Mesothelial cell of epicardium (in vitro differentiated cells): Measurements from ENCODE around the gene CD82. TPM values are rescaled to one million over a fixed set of nuclear protein-coding genes. Genes with fewer than 3 reads are reported as not detected.

Experiments
- DNase-seq, 2 experiments: peaks; one replicate each; pipeline ENCODE4 v3.0.0; 2021; ENCODE audit warnings: low spot score in 2 of 2; ENCODE audit not compliant: unreplicated experiment in 2 of 2
- H3K27ac Mint-ChIP-seq: 2 replicates; pipeline ENCODE4 v1.8.0; 2021; ENCODE audit warnings: mixed read lengths
- H3K27me3 Mint-ChIP-seq: 2 replicates; pipeline ENCODE4 v1.8.0; 2021; ENCODE audit warnings: low read depth, mixed read lengths
- H3K36me3 Mint-ChIP-seq: 2 replicates; pipeline ENCODE4 v1.8.0; 2021; ENCODE audit warnings: mixed read lengths
- H3K4me1 Mint-ChIP-seq: 2 replicates; pipeline ENCODE4 v1.8.0; 2021; ENCODE audit warnings: mixed read lengths
- H3K4me3 Mint-ChIP-seq: 2 replicates; pipeline ENCODE4 v1.8.0; 2021; ENCODE audit warnings: mild to moderate bottlenecking, moderate library complexity, mixed read lengths
- H3K9me3 Mint-ChIP-seq: 2 replicates; pipeline ENCODE4 v1.8.0; 2021; ENCODE audit warnings: mixed read lengths
- total RNA-seq: library from RNA; stranded (reverse); gene quantifications from 3 replicates; pipeline ENCODE4 v1.2.1, GENCODE V29; 2021
- TF ChIP-seq, protein P1 (sequence below): fragments of 200-600 bp; sonication (generic); IDR thresholded peaks from one replicate; pipeline ENCODE4 v1.5.0; 2021; ENCODE audit warnings: antibody characterized with exemption; ENCODE audit not compliant: unreplicated experiment

Gene CD82
- total RNA-seq, 1 donor from 2014 or later, result 11.2 TPM

DNA sequence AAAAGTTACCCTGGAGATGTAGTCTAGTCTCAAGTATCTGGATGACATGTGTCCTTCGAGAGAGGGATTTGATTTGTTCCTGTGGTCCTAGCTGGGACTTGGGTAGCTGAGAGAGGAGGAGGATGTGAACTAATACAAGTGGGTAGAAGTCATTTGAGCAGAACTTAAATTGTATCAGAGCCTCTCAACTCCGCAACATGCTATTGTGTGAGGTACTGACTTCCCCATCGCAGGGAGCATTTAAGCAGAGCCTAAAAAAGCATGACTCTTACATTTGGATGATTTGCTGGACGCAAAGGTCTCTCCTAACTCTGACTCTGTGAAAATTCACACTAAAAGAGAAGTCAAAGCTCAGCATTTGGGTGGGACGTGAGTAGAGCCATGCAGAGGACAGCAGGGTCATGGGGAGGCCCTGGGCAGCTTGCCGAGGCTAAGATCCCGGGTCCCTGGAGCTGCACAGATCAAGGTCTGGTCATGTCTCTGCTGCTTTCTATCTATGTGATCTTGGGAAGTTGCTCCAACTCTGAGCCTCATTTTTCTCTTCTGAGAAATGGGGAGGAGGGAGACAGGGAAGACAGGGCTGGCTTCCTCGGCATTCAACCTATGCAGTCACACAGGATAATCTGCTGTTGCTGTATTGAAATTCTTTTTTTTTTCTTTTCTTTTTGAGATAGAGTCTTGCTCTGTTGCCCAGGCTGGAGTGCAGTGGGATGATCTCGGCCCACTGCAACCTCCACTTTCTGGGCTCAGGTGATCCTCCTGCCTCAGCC is 44.9 kb downstream of the CD82 start:
- H3K4me1 Mint-ChIP-seq, result peaks cover 14% of the 10 kb centered on the region
- peaks cover 5% of the 10 kb centered on the region for H3K27me3 Mint-ChIP-seq
- H3K36me3 Mint-ChIP-seq, result no peaks in the 10 kb centered on the region
- DNase-seq, result no peak
- no peak overlapping the region for H3K4me3 Mint-ChIP-seq
- no peak overlapping the region for H3K27ac Mint-ChIP-seq
- TF ChIP-seq, protein P1, sequence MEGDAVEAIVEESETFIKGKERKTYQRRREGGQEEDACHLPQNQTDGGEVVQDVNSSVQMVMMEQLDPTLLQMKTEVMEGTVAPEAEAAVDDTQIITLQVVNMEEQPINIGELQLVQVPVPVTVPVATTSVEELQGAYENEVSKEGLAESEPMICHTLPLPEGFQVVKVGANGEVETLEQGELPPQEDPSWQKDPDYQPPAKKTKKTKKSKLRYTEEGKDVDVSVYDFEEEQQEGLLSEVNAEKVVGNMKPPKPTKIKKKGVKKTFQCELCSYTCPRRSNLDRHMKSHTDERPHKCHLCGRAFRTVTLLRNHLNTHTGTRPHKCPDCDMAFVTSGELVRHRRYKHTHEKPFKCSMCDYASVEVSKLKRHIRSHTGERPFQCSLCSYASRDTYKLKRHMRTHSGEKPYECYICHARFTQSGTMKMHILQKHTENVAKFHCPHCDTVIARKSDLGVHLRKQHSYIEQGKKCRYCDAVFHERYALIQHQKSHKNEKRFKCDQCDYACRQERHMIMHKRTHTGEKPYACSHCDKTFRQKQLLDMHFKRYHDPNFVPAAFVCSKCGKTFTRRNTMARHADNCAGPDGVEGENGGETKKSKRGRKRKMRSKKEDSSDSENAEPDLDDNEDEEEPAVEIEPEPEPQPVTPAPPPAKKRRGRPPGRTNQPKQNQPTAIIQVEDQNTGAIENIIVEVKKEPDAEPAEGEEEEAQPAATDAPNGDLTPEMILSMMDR, result no peak
- H3K9me3 Mint-ChIP-seq, result no peaks in the 10 kb centered on the region

DNA sequence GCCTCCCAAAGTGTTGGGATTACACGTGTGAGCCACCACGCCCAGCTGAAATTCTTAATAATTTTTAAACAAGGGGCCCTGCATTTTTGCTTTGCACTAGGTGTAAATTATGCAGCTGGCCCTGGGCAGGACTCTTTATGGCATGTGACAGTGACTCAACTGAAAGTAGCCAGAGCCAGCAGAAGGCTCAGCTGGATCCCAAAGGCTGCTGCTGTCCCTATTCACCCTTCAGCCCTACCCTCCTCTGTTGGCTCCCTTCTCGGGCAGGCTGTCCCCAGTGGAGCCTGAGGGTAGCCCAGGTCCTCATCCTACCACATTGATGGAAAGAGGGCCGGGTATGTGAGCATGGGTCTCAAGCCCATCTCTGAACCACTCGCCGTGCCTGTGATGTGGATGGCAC is 45.6 kb downstream of the CD82 start:
- TF ChIP-seq, protein P1, result no peak
- Mint-ChIP-seq H3K27me3 (peaks cover 5% of the 10 kb centered on the region), H3K36me3 (no peaks in the 10 kb centered on the region), H3K4me1 (peaks cover 14% of the 10 kb centered on the region), H3K9me3 (no peaks in the 10 kb centered on the region), H3K4me3 (no peak overlapping the region), H3K27ac (no peak overlapping the region)
- no peak for DNase-seq

DNA sequence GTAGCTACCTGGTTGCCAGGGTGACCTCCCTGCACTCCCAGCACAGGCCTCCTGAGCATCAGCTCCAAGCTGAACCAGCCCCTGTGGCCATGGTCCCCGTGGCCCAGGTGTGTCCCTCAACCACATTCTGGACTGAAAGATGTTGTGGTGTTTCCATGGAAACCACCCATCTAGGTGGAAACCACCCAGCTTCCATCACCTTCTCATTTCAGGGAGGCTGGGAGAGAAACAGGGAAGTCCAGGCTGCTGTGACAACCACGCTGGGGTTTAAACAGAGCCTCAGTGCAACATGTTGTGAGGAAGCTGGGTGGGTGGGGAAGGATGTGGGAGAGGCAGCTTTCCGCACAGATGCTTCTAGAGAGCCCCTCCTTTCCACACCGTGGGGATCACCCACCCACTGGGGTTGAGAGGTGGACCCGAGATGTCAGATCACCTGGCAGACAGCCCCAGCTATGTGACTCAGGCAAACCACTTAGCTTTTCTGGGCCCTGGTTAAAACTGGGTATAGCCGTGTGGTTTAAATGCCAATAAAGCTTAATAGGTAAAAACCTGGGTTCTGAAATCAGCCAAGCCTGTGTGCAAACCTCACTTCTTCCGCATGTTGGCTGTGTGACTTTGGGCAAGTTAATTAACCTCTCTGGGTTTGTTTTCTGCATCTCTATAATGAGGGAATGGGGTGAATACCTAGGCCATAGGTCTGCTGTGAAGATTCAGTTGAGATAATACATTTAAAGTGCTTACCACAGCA is 46.4 kb downstream of the CD82 start:
- Mint-ChIP-seq H3K27me3 (peaks cover 5% of the 10 kb centered on the region), H3K27ac (no peak overlapping the region), H3K4me3 (no peak overlapping the region), H3K36me3 (no peaks in the 10 kb centered on the region), H3K4me1 (peaks cover 14% of the 10 kb centered on the region), H3K9me3 (no peaks in the 10 kb centered on the region)
- TF ChIP-seq, protein P1, result no peak
- DNase-seq, result no peak

DNA sequence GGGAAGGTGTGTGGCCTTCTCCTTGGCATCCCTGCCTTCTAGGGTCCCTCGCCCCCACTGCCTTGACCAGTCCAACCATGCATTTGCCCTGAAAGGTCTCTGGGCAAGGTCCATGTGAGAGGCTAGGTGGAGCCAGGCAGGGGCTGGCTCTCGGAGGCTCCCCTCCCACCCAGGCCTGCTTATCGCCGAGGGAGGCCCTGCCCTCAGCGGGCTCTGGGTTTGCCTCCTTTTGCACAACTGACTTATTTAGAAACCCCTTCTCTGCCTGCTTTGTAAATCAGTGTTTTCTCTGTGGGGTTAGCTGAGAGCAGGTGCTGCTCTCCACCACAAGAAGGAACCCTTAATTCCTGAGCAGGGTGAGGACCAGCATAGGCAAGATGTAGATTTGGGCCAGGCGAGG is 47.7 kb downstream of the CD82 start:
- Mint-ChIP-seq H3K27ac (no peak overlapping the region), H3K4me1 (peaks cover 6% of the 10 kb centered on the region), H3K27me3 (peaks cover 5% of the 10 kb centered on the region), H3K36me3 (no peaks in the 10 kb centered on the region), H3K4me3 (no peak overlapping the region), H3K9me3 (no peaks in the 10 kb centered on the region)
- no peak for DNase-seq
- TF ChIP-seq, protein P1, result no peak

DNA sequence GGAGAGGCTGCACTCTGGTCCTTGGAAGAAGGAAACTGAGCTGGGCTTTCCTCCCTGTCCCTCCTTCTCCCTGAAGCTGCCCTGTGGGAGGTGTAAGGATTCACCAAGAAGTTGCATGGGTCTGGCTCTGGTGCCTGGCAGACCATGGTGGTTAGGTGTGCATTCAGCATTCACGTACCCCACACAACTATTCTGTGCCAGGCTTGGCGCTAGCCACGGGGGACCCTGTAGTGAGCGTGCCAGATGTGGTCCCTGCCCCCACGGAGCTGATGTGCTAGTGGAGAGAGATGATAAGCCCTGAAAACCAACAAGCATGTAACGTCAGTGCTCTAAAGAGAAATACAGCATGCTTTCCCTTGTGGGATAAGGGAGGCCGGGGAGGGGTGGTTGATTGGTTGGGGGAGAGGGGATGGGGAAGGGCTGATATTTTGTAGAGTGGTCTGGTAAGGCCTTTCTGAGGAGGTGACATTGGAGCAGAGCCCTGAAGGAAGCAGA is 48.9 kb downstream of the CD82 start:
- TF ChIP-seq, protein P1, result no peak
- Mint-ChIP-seq H3K4me1 (no peaks in the 10 kb centered on the region), H3K4me3 (no peak overlapping the region), H3K27me3 (peaks cover 5% of the 10 kb centered on the region), H3K36me3 (no peaks in the 10 kb centered on the region), H3K9me3 (no peaks in the 10 kb centered on the region), H3K27ac (no peak overlapping the region)
- DNase-seq, result no peak
